ENCODE results near the gene MSANTD1.

GRCh38 chr4:3217266-3217665 is 31.7 kb upstream of the MSANTD1 start:
- no peak for TF ChIP-seq POLR2AphosphoS5 (IDR thresholded peaks at IDR 0.05; ENCODE audit: low read depth, low read length)
- no peak for TF ChIP-seq SPI1 (IDR thresholded peaks at IDR 0.05; ENCODE audit: low read depth, low read length)
